NCI-H1105 treated with DMSO at 0.1 percent for 48 hours (cell line): ENCODE measurements around the gene CD52.

ENCODE experiments used
- DNase-seq: peaks from one replicate; lab custom pipeline; 2025; lab: John Stamatoyannopoulos, UW

The CD52 gene

DNA sequence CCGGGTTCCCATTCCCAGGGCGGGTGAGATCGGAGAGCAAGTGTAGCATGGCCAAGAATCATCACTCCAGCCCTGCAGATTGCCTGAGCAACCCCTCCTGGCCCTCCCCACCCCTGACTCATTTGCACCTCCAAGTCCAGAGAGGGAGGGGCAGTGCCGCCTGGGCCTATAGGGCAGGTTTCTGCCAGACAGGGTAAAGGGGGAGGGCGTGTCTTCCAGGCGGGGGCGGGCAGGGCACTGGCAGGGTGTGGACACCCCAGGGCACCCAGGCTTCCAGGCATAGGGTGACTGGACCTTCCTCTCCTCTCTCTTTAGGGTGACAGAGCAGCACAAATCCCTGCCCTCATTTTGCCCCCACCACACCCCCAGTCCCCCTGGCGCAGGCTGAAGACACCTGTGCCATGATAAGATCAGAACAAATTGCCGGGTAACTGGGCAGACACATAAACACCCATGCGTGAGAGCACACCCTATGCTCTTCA lies 39.4 kb downstream of the CD52 start:
- DNase-seq: no peak

DNA sequence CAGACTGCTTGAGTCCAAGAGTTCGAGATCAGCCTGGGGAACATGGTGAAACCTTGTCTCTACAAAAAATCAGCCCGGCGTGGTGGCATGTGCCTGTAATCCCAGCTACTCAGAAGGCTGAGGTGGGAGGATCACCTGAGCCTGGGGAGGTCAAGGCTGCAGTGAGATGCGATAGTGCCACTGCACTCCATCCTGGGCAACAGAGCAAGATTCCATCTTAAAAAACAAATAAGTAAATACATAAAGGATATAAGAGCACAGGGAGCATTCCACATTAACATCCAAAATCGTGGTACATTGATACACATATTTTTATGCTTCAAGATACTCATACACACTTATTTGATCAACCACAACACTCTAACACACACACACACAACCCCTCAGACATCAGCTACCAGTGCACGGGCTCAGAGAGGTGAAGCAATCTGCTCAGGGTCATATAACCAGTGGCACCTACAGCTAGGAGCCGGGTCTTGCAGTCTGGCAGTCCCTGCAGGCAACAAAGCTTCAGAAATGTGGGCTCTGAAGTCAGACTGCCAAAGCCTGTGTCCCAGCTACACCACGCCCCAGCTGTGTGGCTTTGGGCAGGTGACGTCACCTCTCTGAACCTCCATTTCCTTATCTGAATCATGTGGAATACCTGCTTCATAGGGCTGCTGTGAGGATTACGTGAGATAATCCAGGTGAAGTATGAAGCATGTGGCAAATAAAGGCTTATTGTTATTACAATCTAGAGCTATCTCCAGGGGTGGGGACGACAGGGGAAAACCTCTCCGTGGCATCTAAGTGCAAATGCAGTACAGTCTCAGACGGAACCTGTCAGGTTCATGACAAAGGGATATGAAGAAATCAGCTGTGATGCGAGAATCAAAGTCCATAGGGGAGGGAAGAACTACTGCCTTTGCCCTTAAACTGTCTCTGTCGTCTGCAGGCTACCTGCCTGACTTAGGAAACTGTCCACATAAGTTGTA lies 40.9 kb downstream of the CD52 start:
- no peak for DNase-seq

DNA sequence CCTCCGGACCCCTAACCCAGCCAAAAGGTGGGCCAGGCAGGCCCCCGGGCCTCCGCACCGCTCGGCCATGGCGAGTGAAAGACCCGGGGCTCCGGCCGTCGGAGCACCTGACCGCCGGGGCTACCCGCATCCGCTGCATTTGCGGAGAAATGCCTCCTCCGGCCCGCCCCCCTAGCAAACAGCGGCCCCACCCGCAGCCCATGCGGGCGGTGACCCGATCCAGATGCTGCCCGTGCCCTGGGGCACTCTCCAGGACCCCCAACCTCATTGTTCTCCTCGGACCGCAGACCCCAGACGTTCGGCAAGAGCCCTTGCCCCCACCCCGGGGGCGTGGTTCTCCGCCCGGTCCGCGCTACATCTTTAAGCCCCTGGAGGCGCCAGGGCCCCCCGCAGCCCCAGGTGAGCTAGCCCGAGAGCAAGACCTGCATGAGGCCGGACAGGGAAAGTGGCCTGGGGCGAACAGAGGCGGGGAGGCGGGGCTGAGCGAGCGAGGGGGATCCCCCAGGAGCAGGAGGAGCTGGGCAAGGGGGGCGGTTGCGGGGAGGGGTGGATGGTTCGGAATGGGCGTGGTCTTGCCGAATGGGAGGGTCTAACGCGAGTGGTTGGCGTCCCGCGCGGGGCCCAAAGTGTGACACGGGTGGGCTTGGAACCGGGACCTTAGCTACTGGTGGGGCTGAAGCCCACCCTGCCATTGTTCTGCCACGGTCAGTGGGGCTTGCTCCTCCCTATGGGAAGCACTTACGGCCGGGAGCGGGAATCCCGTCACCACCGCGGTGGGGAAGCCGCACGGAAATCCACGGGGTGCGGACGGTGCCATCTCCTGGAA lies 42.4 kb downstream of the CD52 start:
- DNase-seq: no peak

DNA sequence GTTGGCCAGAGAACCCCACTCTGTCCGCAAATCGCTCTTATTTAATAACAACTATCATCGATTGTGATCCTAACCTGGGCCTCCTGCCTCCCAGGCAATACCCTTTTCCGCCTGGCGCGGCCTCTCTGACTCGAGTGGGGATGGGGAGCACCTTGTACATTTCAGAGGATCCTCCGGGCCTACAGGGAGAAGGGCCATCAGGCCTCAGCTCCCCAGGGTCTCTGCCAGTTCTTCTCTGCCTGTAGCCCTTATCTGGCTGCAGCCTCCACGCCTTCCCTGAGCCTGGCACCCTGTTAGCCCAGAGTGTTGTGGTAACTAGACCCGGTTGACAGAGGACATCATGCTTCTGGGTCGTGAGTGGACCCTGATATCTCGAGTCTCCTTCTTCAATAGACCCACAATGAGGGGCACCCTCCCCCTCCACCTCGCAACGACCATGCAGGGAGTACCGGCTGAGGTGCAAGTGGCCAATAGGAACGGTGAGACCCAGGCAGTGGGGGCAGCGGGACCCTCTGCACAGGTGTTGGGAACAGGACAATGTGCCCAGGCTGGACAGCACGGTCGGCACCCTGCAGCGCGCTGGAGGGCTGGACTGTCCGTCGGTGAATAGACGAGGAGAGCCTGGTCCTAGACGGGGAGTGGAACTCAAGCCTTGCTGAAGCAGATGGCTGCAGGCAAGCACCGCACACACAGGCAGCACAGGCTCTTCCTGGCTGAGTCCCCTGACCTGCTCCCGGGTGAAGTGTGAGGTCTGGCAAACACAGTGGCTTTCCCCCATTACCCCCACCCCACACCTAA lies 43.2 kb downstream of the CD52 start:
- DNase-seq: no peak

DNA sequence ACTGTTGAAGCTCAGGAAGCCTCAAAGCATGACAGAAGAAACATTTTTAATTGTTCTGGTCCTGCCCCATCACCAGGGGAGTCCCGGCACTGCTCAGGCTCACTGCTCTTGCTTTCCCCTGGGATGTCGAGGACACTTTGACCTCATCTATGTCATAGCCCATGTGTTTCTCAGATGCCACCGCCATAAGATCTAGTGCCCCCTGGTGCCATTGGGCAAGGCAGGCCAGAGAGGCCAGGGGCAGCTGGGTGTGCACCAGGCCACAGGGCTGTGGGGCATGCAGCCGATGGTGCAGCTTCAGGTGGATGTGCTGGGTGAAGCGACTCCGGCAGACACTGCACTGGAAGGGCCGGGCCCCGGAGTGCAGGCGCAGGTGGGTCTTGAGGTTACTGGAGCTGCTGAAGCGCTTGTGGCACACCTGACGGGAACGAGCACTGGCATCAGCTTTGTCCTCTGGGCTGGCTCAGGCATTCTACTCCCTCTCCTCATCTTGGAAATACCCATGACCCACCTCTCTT lies 43.9 kb downstream of the CD52 start:
- no peak for DNase-seq

DNA sequence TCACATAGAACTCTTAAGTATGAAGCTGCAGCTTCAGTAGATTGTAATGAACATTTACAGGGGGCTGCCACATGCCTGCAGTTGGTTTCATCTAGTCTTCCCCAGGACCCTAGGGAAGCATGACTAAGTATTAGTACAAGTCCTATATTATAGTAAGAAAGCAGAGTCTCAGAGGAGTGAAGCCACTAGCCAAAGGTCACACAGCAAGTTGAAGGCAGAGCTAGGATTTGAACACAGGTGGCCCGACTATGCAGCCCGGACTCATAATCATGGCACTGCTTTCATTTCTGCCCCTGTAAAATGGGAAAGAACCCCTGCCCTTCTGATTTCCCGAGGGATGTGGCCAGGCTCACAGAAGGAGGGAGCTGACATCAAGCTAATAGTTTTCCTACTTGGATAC lies 44.6 kb downstream of the CD52 start:
- no peak for DNase-seq

DNA sequence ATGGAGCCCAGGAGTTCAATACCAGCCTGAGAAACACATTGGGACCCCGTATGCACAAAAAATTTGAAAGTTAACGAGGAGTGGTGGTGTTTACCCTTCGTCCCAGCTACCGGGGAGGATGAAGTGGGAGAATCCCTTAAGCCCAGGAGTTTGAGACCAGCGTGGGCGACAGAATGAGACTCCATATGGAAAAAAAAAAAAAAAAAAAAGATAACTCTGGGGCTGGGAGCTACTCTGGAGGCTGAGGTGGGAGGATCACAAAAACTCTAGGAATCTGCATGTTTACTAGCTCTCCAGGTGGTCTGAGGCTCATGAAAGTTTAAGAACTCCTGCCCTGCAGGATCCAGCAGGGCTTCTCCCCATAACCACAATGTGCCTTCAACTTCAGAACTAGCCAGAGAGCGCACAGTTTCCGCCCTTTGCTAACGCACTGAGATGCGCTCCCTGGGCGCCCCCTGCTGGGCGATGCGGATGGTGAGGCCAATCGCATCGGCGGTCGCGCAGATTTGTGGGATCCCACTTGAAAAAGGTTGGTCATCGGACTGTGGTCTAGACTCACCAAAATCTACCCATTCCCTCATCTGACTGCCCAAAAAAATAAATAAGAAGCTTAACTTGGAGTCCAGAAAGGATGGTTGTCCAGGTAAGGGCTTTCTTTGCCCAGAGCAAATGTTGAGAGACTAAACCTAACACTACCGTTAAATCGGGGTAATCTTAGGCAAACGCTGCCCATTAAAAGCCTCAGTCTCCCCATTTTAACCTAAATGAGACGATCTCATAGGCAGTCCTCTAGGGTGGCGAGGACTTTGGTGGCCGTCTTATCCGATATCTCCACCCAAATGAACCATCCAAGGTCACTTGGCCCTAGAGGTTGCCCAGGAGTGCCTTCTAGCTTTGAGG lies 46.0 kb downstream of the CD52 start:
- peak; percentile 64 for DNase-seq

DNA sequence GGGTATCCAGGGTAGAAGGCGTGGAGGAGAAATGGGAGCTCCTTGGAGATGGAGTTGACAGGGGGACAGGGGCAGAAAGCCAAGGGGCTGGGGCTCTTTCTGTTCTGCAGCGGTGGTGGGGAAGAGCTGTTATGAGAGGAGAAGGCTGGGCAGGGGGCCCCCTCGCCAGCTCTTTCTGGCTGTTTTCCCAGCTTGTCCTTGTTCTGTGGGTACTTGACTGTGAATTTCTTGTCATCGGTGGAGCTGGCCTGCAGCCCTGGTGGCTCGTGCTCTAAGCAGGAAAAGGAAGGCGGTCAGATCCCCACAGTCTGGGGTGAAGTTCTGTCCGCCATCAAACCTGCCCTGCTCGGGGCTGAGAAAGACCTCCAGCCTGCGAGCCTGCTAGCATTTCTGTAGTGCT lies 47.2 kb downstream of the CD52 start:
- DNase-seq: no peak

DNA sequence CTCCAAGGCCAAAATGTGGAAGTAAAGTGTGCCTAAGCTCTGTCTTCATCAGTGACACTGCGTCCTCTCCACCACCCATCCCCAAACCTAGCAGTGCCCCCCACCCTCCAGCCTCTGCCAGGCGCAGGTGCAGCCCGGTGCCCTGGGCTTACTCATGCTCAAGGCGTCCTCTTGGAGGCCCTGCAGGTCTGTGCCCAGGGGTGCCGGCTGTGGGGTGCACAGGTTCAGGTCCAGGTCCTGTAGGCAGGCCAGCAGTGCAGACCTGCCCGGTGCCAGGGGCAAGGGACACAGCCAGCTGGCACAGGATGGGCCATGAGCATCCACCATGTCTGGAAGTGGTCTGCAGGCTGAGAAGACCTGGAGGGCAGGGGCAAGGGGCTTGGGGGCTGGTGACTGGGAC lies 49.7 kb downstream of the CD52 start:
- no peak for DNase-seq

DNA sequence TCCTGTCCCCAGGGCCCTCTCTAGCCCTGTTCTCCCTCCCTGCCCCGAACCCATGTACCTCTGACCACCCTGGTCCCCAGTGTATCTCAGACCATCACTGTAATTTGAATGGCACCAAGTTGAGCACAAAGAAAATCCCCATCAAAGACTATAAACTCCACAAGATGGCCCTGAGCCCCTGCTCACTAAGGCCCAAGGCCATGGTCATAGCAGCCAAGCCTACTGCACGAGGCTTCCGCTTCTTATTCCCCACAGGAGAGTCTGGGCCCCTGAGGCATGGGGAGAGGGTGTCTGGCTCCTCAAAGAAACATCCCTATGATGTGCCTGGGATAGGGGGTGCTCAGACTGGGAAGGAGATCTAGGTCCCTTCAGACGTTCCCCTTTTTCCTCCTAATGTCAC lies 50.2 kb downstream of the CD52 start:
- no peak for DNase-seq

DNA sequence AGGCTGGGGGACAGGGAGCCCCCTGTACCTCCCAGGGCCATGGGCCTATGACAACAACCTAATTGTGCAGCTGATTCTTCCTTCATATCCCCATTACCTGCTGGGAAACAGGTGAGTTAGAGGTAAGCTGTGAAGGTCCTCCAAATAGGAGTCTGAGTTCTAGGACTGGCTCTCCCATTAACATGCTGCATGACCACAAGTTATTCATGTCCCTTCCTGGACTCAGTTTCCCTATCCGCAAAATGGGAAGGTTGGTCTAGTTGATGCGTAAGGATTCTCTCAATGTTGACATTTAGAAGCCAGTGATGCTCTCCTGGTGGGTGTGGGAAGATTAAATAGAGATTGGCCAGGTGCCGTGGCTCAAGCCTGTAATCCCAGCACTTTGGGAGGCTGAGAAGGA lies 50.7 kb downstream of the CD52 start:
- no peak for DNase-seq
